ENCODE data around the gene TMEM248.
A peak's percentile ranks its signal among the peaks of the same experiment; 100 is the strongest.

DNA sequence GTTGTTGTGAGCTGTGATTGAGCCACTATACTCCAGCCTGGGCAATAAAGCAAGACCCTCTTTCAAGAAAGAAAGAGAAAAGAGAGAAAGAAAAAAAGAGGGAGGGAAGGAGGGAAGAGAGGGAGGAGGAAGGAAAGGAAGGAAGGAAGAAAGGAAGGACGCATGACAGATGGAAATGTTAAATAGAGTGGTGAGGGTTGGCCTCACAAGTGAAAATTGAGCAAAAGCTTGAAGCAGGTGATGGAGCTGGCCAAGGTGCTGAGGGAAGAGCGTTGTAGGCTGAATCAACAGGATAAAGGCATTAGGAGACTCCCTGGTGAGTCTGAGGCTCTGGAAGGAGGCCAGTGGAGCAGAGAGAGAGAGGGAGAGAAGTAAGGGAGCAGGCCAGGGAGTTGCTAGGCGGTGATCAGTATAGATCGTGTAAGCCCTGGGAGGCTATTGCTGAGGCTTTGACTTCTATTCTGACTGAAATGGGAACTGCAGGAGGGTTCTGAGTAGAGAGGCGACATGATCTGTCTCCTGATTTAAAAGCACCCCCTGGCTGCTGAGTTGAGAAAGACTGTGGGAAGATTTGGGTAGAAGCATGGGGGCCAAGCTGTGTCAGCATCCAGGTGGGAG lies 26.5 kb upstream of the TMEM248 start:
- TF ChIP-seq, protein P1, sequence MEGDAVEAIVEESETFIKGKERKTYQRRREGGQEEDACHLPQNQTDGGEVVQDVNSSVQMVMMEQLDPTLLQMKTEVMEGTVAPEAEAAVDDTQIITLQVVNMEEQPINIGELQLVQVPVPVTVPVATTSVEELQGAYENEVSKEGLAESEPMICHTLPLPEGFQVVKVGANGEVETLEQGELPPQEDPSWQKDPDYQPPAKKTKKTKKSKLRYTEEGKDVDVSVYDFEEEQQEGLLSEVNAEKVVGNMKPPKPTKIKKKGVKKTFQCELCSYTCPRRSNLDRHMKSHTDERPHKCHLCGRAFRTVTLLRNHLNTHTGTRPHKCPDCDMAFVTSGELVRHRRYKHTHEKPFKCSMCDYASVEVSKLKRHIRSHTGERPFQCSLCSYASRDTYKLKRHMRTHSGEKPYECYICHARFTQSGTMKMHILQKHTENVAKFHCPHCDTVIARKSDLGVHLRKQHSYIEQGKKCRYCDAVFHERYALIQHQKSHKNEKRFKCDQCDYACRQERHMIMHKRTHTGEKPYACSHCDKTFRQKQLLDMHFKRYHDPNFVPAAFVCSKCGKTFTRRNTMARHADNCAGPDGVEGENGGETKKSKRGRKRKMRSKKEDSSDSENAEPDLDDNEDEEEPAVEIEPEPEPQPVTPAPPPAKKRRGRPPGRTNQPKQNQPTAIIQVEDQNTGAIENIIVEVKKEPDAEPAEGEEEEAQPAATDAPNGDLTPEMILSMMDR (conservative IDR thresholded peaks at IDR 0.05; ENCODE audit: low read depth, low read length), result peak; percentile 26; the same call in 1 of the 2 replicates
- TF ChIP-seq EZH2 (IDR thresholded peaks at IDR 0.05; ENCODE audit: low read length, unreplicated experiment), result no peak
